Ectodermal cell (in vitro differentiated cells): ENCODE data around the gene AGAP2.
A peak's percentile ranks its signal among the peaks of the same experiment; 100 is the strongest.

Source experiments
- H3K27ac ChIP-seq: 2 replicates; pipeline ENCODE4 v1.7.0; 2013; ENCODE audit warnings: mild to moderate bottlenecking, low read depth, low read length; ENCODE audit not compliant: insufficient read depth, poor library complexity, severe bottlenecking
- H3K27me3 ChIP-seq: 2 replicates; pipeline ENCODE4 v1.7.0; 2013; ENCODE audit warnings: mild to moderate bottlenecking, low read length; ENCODE audit not compliant: insufficient read depth, control insufficient read depth, poor library complexity, severe bottlenecking
- H3K36me3 ChIP-seq: one replicate; pipeline ENCODE4 v1.7.0; 2013; ENCODE audit warnings: low read length; ENCODE audit not compliant: control insufficient read depth, insufficient read depth
- H3K4me1 ChIP-seq: one replicate; pipeline ENCODE4 v1.7.0; 2013; ENCODE audit warnings: low read length; ENCODE audit not compliant: control insufficient read depth, insufficient read depth
- H3K4me3 ChIP-seq: 2 replicates; pipeline ENCODE4 v1.7.0; 2013; ENCODE audit warnings: low read depth, low read length, control low read depth; ENCODE audit not compliant: insufficient read depth
- H3K9me3 ChIP-seq: 2 replicates; pipeline ENCODE4 v1.7.0; 2013; ENCODE audit warnings: mild to moderate bottlenecking, low read length, moderate library complexity; ENCODE audit not compliant: control insufficient read depth
- WGBS, 2 experiments: methylation state at CpG; one replicate each; pipeline ENCODE4 v1.1.7; 2013; ENCODE audit warnings: missing lambda C conversion rate in 2 of 2; 5-methylcytosine and 5-hydroxymethylcytosine counted together

AGAP2 gene

GRCh38 chr12:57731411-57732080 is 7.0 kb downstream of the AGAP2 start:
- peaks cover 12% of the 10 kb centered on the region for H3K4me1 ChIP-seq
- 83 to 85% methylated on average over 18 to 19 of the region's 19 CpGs for WGBS, 2 experiments
- H3K4me3 ChIP-seq: no peak overlapping the region
- peaks cover 100% of the 10 kb centered on the region for H3K27me3 ChIP-seq
- H3K36me3 ChIP-seq: no peaks in the 10 kb centered on the region
- H3K27ac ChIP-seq: no peak overlapping the region
- H3K9me3 ChIP-seq: no peaks in the 10 kb centered on the region

GRCh38 chr12:57730336-57731067 is 8.0 kb downstream of the AGAP2 start:
- H3K27me3 ChIP-seq: peaks cover 100% of the 10 kb centered on the region

GRCh38 chr12:57729321-57729844 is 9.2 kb downstream of the AGAP2 start:
- Histone ChIP-seq H3K36me3 (no peaks in the 10 kb centered on the region), H3K4me3 (no peak overlapping the region), H3K9me3 (no peaks in the 10 kb centered on the region), H3K27me3 (peaks cover 99% of the 10 kb centered on the region), H3K27ac (no peak overlapping the region), H3K4me1 (no peaks in the 10 kb centered on the region)
- 54 to 60% methylated on average over 5 of the region's 5 CpGs for WGBS, 2 experiments

More at GRCh38 chr12:57730336-57731067, 8.0 kb downstream of the AGAP2 start:
- WGBS, 2 experiments: 76 to 81% methylated on average over 13 of the region's 13 CpGs
- no peak overlapping the region for H3K4me3 ChIP-seq
- H3K36me3 ChIP-seq: no peaks in the 10 kb centered on the region
- peaks cover 6% of the 10 kb centered on the region for H3K4me1 ChIP-seq
- H3K27ac ChIP-seq: no peak overlapping the region
- no peaks in the 10 kb centered on the region for H3K9me3 ChIP-seq

- no peak overlapping the region for H3K27ac ChIP-seq
- H3K36me3 ChIP-seq: no peaks in the 10 kb centered on the region
- no peaks in the 10 kb centered on the region for H3K9me3 ChIP-seq
- H3K4me1 ChIP-seq: no peaks in the 10 kb centered on the region
- peaks cover 97% of the 10 kb centered on the region for H3K27me3 ChIP-seq
- no peak overlapping the region for H3K4me3 ChIP-seq
- WGBS, 2 experiments: 36 to 39% methylated on average over 21 of the region's 21 CpGs
Measured at GRCh38 chr12:57727758-57728395, 10.7 kb downstream of the AGAP2 start.

- no peaks in the 10 kb centered on the region for H3K4me1 ChIP-seq
- peaks cover 89% of the 10 kb centered on the region for H3K27me3 ChIP-seq
- 13% methylated on average over 76 of the region's 76 CpGs for WGBS, 2 experiments
- H3K27ac ChIP-seq: no peak overlapping the region
- no peaks in the 10 kb centered on the region for H3K9me3 ChIP-seq
- no peaks in the 10 kb centered on the region for H3K36me3 ChIP-seq
- peak overlapping the region; percentile 56 for H3K4me3 ChIP-seq
Measured at GRCh38 chr12:57726884-57727757, 11.4 kb downstream of the AGAP2 start.

GRCh38 chr12:57726151-57726883 is 12.2 kb downstream of the AGAP2 start:
- WGBS, 2 experiments: 2 to 3% methylated on average over 79 of the region's 79 CpGs
- Histone ChIP-seq H3K4me3 (peak overlapping the region; percentile 56), H3K36me3 (no peaks in the 10 kb centered on the region), H3K4me1 (no peaks in the 10 kb centered on the region), H3K27ac (no peak overlapping the region), H3K27me3 (peaks cover 81% of the 10 kb centered on the region), H3K9me3 (no peaks in the 10 kb centered on the region)

GRCh38 chr12:57725851-57726150 is 12.7 kb downstream of the AGAP2 start:
- Histone ChIP-seq H3K27ac (no peak overlapping the region), H3K36me3 (no peaks in the 10 kb centered on the region), H3K27me3 (peaks cover 76% of the 10 kb centered on the region), H3K4me3 (peak overlapping the region; percentile 56), H3K9me3 (no peaks in the 10 kb centered on the region), H3K4me1 (no peaks in the 10 kb centered on the region)
- WGBS, 2 experiments: 5% methylated on average over 9 to 10 of the region's 10 CpGs

GRCh38 chr12:57724936-57725740 is 13.4 kb downstream of the AGAP2 start:
- Histone ChIP-seq H3K4me1 (no peaks in the 10 kb centered on the region), H3K9me3 (no peaks in the 10 kb centered on the region), H3K36me3 (no peaks in the 10 kb centered on the region), H3K27me3 (peaks cover 70% of the 10 kb centered on the region), H3K4me3 (no peak overlapping the region), H3K27ac (no peak overlapping the region)
- 72 to 73% methylated on average over 7 to 10 of the region's 11 CpGs for WGBS, 2 experiments
